Measurements from ENCODE around the gene AHCYL2. TPM values are rescaled to one million over a fixed set of nuclear protein-coding genes. Genes with fewer than 3 reads are reported as not detected.
"Not testable (repeated sequence)": the region's sequence is repeated elsewhere in the genome, so short reads cannot be mapped to it uniquely, and the experiment has no call there.

Gene AHCYL2
- total RNA-seq, 4 donors from 2014 or later = 10.8 to 14.0 (median 13.7) TPM

DNA sequence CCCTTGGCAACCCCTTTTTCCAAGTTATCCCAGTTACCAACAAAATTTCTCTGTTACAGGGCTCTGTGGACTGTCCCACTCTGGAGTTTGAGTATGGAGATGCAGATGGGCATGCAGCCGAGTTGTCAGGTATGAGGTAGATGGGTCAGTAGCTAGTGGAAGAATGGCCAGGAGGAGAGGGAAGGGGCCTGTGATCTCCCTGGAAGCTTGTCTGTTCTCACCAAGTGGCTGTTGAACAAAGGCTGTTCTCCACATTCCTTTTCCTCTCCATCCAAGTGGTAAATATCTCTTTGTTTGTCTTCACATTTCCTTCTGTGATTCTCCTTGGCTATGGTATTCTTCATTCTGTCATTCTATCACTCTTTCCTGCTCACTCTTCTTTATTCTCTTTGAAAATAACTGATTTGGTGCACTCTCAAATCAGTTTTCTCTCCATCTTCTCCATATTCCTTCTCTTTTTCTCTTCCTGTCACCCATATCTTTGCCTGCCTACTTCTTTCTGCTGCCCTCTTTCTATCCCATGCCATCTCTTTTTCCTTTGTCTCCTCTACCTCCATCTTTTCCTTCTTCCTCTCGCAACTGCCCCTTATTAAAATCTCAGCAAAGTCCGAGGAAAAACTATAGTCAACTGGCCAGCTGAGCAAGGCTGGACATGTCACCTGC is 215.3 kb downstream of the AHCYL2 start:
- Histone ChIP-seq H3K27ac (no peak overlapping the region), H3K4me3 (no peak overlapping the region), H3K36me3 (no peaks in the 10 kb centered on the region), H3K4me1 (peaks cover 0 to 13% (median 1%) of the 10 kb centered on the region in 3 donors), H3K27me3 (peaks cover 0 to 17% (median 0%) of the 10 kb centered on the region in 4 donors), H3K9me3 (no peaks in the 10 kb centered on the region)
- intact Hi-C loops (cut with DNase I) = no loop called here
- DNase-seq = no peak
- 86 to 89% methylated on average over 2 to 3 of the region's 3 CpGs for WGBS, 2 donors
- TF ChIP-seq CTCF (IDR thresholded peaks at IDR 0.05) = no peak
- TF ChIP-seq POLR2A (IDR thresholded peaks at IDR 0.05) = no peak

GRCh38 chr7:129443612-129444011 is 218.8 kb downstream of the AHCYL2 start:
- TF ChIP-seq CTCF (IDR thresholded peaks at IDR 0.05) (no peak), POLR2A (IDR thresholded peaks at IDR 0.05) (no peak)
- WGBS, 2 donors = 35 to 40% methylated on average over 2 of the region's 2 CpGs

GRCh38 chr7:129444776-129445175 is 219.9 kb downstream of the AHCYL2 start:
- 63 to 75% methylated on average over 5 of the region's 5 CpGs for WGBS, 2 donors
- DNase-seq; H3K4me3 ChIP-seq; intact Hi-C loops (cut with DNase I); H3K27me3 ChIP-seq; H3K27ac ChIP-seq; H3K4me1 ChIP-seq; H3K36me3 ChIP-seq: not testable (repeated sequence)
- peaks cover 0 to 18% (median 9%) of the 10 kb centered on the region in 3 donors for H3K9me3 ChIP-seq

More at GRCh38 chr7:129443612-129444011, 218.8 kb downstream of the AHCYL2 start:
- Histone ChIP-seq H3K9me3 (peaks cover 0 to 8% (median 4%) of the 10 kb centered on the region in 3 donors), H3K36me3 (no peaks in the 10 kb centered on the region), H3K27ac (no peak overlapping the region), H3K4me1 (peaks cover 0 to 8% (median 0%) of the 10 kb centered on the region in 3 donors), H3K27me3 (no peaks in the 10 kb centered on the region), H3K4me3 (no peak overlapping the region)
- intact Hi-C loops (cut with DNase I) = no loop called here
- DNase-seq = no peak

GRCh38 chr7:129446925-129447324 is 222.1 kb downstream of the AHCYL2 start:
- 25 to 50% methylated on average over 2 of the region's 2 CpGs for WGBS, 2 donors
- H3K36me3 ChIP-seq; H3K27me3 ChIP-seq; H3K4me3 ChIP-seq; H3K27ac ChIP-seq; H3K4me1 ChIP-seq; DNase-seq; intact Hi-C loops (cut with DNase I): not testable (repeated sequence)
- peaks cover 0 to 18% (median 9%) of the 10 kb centered on the region in 3 donors for H3K9me3 ChIP-seq

- H3K4me1 ChIP-seq; DNase-seq; intact Hi-C loops (cut with DNase I); H3K27ac ChIP-seq; H3K27me3 ChIP-seq; H3K4me3 ChIP-seq; H3K36me3 ChIP-seq: not testable (repeated sequence)
- peaks cover 0 to 18% (median 9%) of the 10 kb centered on the region in 3 donors for H3K9me3 ChIP-seq
- WGBS, 2 donors = 92 to 95% methylated on average over 6 of the region's 6 CpGs
These were observed 222.6 kb downstream of the AHCYL2 start for GRCh38 chr7:129447445-129447844.

DNA sequence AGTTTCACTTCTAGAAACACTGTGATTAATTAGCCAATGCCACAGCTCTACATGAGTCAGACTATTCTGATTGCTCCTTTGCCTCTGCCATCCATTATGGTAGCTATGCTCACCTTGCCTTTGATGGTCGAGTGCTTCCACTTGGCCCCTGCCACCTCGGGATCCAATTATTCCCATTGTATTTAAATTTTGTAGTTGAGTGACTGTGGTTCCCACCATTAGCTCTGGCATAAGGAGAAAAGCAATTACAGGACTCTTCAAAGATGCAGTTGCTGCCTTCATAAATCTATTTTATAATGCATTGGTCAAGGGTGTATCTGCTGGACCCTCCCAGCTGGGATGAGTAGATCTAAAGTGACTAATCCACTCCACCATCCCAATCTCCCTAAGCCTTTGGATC is 223.8 kb downstream of the AHCYL2 start:
- H3K9me3 ChIP-seq = peaks cover 0 to 18% (median 9%) of the 10 kb centered on the region in 3 donors
- H3K27ac ChIP-seq; H3K4me3 ChIP-seq; intact Hi-C loops (cut with DNase I); H3K36me3 ChIP-seq; H3K4me1 ChIP-seq; H3K27me3 ChIP-seq; DNase-seq: not testable (repeated sequence)
- 76 to 94% methylated on average over 2 of the region's 2 CpGs for WGBS, 2 donors

- intact Hi-C loops (cut with DNase I) = no loop called here
These were observed 225.5 kb downstream of the AHCYL2 start for GRCh38 chr7:129450295-129450694.

More at GRCh38 chr7:129450295-129450694, 225.5 kb downstream of the AHCYL2 start:
- Histone ChIP-seq H3K4me3 (no peak overlapping the region), H3K9me3 (peaks cover 0 to 18% (median 9%) of the 10 kb centered on the region in 3 donors), H3K4me1 (no peaks in the 10 kb centered on the region), H3K27ac (no peak overlapping the region), H3K36me3 (no peaks in the 10 kb centered on the region), H3K27me3 (no peaks in the 10 kb centered on the region)
- TF ChIP-seq POLR2A (IDR thresholded peaks at IDR 0.05) (no peak), CTCF (IDR thresholded peaks at IDR 0.05) (no peak)
- no peak for DNase-seq
